Kidney epithelial cell (primary cell): ENCODE measurements around the gene PROS1. TPM values are rescaled to one million over a fixed set of nuclear protein-coding genes. Genes with fewer than 3 reads are reported as not detected.
"Not testable (repeated sequence)": the region's sequence is repeated elsewhere in the genome, so short reads cannot be mapped to it uniquely, and the experiment has no call there.

Experiments
- DNase-seq: peaks from one replicate; pipeline ENCODE4 v3.0.0-alpha.2; 2010; ENCODE audit warnings: low read depth
- H3K27me3 ChIP-seq: 2 replicates; pipeline ENCODE4 v1.6.0; 2011; ENCODE audit warnings: low read length; ENCODE audit not compliant: control insufficient read depth, insufficient read depth
- H3K36me3 ChIP-seq: 2 replicates; pipeline ENCODE4 v1.5.1; 2011; ENCODE audit warnings: low read length; ENCODE audit not compliant: control insufficient read depth, insufficient read depth
- H3K4me3 ChIP-seq: 2 replicates; pipeline ENCODE4 v1.5.1; 2011; ENCODE audit warnings: low read depth, mild to moderate bottlenecking, control low read depth, low read length
- total RNA-seq: library from RNA; depleted of rRNA; stranded (reverse); fragments of >200 nt; gene quantifications from 2 replicates; pipeline ENCODE4 v1.2.3, GENCODE V29; 2015
- TF ChIP-seq, protein P1 (sequence below): IDR thresholded peaks from 2 replicates; pipeline ENCODE4 v1.5.1; 2011; ENCODE audit warnings: mild to moderate bottlenecking, moderate library complexity, low read length, control low read depth, inconsistent platforms; ENCODE audit not compliant: insufficient read depth, poor library complexity, severe bottlenecking

The PROS1 gene
- total RNA-seq, 1 donor from 2014 or later: 14.1 TPM

DNA sequence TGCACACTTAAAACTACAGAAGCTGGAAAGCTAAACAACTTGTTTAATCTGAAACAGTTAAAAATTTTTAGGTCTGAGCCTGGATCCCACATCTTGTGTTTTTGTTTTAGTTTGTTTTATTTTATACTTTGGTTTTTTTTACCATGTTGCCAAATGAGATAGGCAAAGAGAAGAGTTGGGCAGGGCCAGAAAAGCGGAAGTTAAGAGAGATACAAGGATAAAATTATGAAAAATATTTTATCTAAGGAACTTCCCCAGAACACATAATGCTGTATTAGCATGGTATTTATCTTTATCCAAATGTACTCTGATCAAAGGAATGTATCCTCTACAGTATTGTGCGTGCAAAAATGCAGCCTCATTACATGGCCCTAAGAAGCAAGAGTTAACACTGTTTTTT is 50.7 kb downstream of the PROS1 start:
- no peak for DNase-seq
- H3K27me3 ChIP-seq: no peaks in the 10 kb centered on the region
- TF ChIP-seq, protein P1, sequence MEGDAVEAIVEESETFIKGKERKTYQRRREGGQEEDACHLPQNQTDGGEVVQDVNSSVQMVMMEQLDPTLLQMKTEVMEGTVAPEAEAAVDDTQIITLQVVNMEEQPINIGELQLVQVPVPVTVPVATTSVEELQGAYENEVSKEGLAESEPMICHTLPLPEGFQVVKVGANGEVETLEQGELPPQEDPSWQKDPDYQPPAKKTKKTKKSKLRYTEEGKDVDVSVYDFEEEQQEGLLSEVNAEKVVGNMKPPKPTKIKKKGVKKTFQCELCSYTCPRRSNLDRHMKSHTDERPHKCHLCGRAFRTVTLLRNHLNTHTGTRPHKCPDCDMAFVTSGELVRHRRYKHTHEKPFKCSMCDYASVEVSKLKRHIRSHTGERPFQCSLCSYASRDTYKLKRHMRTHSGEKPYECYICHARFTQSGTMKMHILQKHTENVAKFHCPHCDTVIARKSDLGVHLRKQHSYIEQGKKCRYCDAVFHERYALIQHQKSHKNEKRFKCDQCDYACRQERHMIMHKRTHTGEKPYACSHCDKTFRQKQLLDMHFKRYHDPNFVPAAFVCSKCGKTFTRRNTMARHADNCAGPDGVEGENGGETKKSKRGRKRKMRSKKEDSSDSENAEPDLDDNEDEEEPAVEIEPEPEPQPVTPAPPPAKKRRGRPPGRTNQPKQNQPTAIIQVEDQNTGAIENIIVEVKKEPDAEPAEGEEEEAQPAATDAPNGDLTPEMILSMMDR: no peak
- H3K4me3 ChIP-seq: no peak overlapping the region
- no peaks in the 10 kb centered on the region for H3K36me3 ChIP-seq

DNA sequence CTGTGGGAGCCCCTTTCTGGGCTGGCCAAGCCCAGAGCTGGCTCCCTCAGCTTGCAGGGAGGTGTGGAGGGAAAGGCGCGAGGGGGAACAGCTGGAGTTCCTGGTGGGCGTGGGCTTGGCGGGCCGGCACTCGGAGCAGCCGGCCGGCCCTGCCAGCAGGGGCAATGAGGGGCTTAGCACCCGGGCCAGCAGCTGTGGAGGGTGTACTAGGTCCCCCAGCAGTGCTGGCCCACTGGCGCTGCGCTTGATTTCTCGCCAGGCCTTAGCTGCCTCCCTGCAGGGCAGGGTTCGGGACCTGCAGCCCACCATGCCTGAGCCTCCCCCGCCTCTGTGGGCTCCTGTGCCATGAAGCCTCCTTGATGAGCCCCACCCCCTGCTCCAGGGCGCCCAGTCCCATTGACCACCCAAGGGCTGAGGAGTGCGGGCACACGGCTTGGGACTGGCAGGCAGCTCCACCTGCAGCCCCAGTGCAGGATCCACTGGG is 56.1 kb downstream of the PROS1 start:
- not testable (repeated sequence) for H3K4me3 ChIP-seq, H3K27me3 ChIP-seq, DNase-seq, H3K36me3 ChIP-seq

DNA sequence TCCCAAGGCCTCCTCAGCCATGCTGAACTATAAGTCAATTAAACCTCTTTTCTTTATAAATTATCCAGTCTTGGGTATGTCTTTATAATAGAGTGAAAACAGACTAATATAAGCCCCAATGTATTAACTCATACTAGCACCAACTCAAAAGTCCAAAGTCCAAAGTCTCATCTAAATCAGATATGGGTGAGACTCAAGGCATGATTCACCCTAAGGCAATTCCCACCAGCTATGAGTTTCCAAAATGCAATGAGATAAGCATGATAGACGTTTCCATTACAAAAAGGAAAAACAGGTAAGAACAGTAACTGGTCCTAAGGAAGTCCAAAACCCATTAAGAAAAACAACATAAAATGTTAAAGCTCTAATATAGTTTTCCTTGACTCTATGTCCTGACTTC is 60.1 kb downstream of the PROS1 start:
- not testable (repeated sequence) for H3K4me3 ChIP-seq, DNase-seq, H3K36me3 ChIP-seq, H3K27me3 ChIP-seq

DNA sequence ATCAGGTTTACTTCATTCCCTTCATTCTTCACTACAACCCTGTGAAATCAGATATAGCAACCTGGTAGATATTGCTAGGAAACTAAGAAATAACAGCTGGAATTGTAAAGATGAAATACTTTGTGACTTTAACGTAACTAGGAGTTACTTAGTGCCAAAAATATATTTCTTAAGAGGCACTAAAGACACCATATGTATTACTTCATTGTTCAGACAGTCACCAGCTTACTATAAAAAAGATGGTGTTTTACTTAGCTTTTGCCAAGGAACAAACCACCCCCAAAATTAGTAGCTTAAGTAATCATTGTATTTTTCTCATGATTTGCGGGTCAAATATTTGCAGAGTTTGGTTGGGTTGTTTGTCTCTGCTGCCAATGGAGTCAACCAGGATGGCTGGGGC is 62.5 kb downstream of the PROS1 start:
- no peak for DNase-seq
- no peak overlapping the region for H3K4me3 ChIP-seq
- no peaks in the 10 kb centered on the region for H3K36me3 ChIP-seq
- H3K27me3 ChIP-seq: no peaks in the 10 kb centered on the region
- TF ChIP-seq, protein P1: no peak

DNA sequence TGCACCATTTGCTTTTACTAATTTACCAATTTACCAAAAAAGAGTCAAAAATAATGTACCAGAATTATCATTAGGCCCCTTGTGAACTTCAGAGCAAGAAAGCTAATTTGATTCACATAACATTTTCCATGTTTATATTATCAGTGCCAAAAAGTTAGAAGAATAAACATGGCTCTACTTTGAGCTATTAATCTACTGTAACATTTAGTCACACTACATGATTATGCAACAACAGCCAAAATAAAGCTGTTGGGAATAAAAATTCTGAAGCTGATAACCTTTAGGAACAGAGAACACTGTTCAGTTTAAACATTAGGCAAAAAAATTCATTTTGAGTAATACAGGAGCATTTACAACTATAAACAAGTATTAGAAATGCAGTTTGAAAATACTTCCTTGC is 63.6 kb downstream of the PROS1 start:
- no peak overlapping the region for H3K4me3 ChIP-seq
- no peaks in the 10 kb centered on the region for H3K27me3 ChIP-seq
- no peaks in the 10 kb centered on the region for H3K36me3 ChIP-seq
- TF ChIP-seq, protein P1: no peak
- DNase-seq: no peak

DNA sequence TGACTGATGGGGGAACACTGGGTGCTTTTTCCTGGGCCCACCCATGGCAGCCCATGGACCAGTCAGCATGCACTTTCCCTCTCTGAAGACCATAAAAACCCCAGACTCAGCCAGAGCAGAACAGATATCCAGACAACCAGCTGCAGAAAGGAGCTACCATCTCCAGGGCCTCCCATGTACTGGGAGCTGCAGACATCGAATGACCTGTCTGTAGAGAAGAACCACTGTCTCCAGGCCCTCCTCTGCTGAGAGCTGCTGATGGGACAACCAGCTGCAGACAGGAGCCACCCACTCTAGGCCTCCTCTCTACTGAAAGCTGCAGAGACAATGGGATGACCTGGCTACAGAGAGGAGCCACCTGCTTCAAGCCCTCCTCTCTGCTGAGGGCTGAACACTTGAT is 66.6 kb downstream of the PROS1 start:
- Histone ChIP-seq H3K27me3 (no peaks in the 10 kb centered on the region), H3K4me3 (no peak overlapping the region), H3K36me3 (no peaks in the 10 kb centered on the region)
- no peak for DNase-seq
- TF ChIP-seq, protein P1: no peak

DNA sequence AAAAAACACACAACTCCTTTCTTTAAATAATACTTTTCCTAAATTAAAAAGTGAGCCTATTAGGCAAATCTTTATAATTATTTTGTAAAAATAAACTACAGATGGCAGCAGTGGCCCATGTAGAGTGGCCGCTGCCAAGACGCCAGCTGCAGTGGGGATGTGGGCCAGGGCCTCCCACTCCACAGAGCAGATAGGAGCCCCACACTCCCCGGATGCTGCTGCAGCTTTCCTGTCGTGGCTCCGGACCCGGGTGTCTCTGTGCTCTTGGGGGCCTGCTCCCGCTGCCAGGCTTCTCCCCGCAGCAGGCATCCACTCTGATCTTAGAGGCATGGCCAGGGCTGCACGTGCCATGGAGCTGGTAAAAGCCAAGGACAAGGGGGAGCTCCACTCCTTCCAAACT is 67.5 kb downstream of the PROS1 start:
- DNase-seq: no peak
- no peak overlapping the region for H3K4me3 ChIP-seq
- H3K27me3 ChIP-seq: no peaks in the 10 kb centered on the region
- H3K36me3 ChIP-seq: no peaks in the 10 kb centered on the region
- TF ChIP-seq, protein P1: no peak
